HCT116 (cell line): ENCODE data around the gene USP46.

Experiments used
- TF ChIP-seq, protein P1 (sequence below), 3 experiments: fragments of 200-600 bp in 1 of 3; sonication (generic) in 1 of 3; IDR thresholded peaks in 2 of 3; conservative IDR thresholded peaks in 1 of 3; 2 replicates each; pipeline ENCODE4 v1.5.1; 2012 to 2017; ENCODE audit warnings: low read depth in 2 of 3, low read length in 2 of 3, antibody characterized with exemption in 1 of 3, borderline replicate concordance in 1 of 3, control low read depth in 1 of 3, mild to moderate bottlenecking in 1 of 3, mixed read lengths in 1 of 3, mixed run types in 1 of 3, moderate library complexity in 1 of 3; ENCODE audit not compliant: insufficient read depth in 1 of 3
- TF ChIP-seq, protein P2 (sequence below): IDR thresholded peaks from 2 replicates; pipeline ENCODE4 v1.6.1; 2011; ENCODE audit warnings: mild to moderate bottlenecking, low read length, moderate library complexity; ENCODE audit not compliant: insufficient replicate concordance; ENCODE audit errors: extremely low read depth

DNA sequence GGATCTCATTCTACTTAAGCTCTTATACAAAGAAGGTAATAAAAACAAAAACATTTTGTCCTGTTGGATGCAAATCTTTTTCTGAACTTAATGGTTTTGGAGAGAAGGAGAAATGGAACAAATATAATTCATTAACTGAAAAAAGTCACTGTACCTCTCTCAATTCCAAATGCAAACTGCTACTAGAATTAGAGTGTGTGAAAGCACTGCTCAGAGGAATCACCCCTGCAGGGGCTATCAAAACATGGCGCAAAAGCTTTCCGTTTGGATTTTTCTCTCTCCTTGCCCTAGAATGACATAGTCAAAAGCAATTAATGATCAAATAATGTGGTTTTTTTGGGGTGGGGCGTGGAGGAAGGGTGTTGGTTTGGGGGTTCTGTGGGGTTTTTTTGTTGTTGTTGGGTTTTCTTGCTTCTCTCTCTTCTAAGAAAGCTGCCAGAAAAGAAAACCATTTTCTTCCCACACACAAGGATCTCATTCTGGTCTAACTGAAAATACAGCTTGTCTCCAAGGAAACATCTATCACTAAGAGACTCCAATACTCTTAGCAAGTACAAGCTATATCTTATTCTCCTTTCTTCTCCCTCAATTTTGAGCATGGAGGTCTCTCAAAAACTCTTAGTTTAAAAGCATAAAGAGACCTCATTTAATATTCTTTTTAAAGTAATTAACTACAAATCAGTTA, 41.6 kb downstream of the USP46 start:
- TF ChIP-seq, protein P1, sequence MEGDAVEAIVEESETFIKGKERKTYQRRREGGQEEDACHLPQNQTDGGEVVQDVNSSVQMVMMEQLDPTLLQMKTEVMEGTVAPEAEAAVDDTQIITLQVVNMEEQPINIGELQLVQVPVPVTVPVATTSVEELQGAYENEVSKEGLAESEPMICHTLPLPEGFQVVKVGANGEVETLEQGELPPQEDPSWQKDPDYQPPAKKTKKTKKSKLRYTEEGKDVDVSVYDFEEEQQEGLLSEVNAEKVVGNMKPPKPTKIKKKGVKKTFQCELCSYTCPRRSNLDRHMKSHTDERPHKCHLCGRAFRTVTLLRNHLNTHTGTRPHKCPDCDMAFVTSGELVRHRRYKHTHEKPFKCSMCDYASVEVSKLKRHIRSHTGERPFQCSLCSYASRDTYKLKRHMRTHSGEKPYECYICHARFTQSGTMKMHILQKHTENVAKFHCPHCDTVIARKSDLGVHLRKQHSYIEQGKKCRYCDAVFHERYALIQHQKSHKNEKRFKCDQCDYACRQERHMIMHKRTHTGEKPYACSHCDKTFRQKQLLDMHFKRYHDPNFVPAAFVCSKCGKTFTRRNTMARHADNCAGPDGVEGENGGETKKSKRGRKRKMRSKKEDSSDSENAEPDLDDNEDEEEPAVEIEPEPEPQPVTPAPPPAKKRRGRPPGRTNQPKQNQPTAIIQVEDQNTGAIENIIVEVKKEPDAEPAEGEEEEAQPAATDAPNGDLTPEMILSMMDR (IDR thresholded peaks at IDR 0.05 in 2 of 3, conservative IDR thresholded peaks at IDR 0.05 in 1 of 3; ENCODE audit: borderline replicate concordance in 1 of 3, insufficient read depth in 1 of 3, low read depth in 2 of 3, low read length in 2 of 3), result no peak
- TF ChIP-seq, protein P2, sequence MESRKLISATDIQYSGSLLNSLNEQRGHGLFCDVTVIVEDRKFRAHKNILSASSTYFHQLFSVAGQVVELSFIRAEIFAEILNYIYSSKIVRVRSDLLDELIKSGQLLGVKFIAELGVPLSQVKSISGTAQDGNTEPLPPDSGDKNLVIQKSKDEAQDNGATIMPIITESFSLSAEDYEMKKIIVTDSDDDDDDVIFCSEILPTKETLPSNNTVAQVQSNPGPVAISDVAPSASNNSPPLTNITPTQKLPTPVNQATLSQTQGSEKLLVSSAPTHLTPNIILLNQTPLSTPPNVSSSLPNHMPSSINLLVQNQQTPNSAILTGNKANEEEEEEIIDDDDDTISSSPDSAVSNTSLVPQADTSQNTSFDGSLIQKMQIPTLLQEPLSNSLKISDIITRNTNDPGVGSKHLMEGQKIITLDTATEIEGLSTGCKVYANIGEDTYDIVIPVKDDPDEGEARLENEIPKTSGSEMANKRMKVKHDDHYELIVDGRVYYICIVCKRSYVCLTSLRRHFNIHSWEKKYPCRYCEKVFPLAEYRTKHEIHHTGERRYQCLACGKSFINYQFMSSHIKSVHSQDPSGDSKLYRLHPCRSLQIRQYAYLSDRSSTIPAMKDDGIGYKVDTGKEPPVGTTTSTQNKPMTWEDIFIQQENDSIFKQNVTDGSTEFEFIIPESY, result no peak
